HEK293T (cell line): Measurements from ENCODE around the gene CBL.

ENCODE experiments used
- ARNT ChIP-seq: fragments of 450-650 bp; IDR thresholded peaks from 2 replicates; pipeline ENCODE4 v1.6.1; 2017; ENCODE audit warnings: mild to moderate bottlenecking
- ELF4 ChIP-seq: fragments of 450-650 bp; IDR thresholded peaks from 2 replicates; pipeline ENCODE4 v1.6.1; 2017; ENCODE audit warnings: antibody characterized with exemption
- FOXK2 ChIP-seq: fragments of 450-650 bp; IDR thresholded peaks from 2 replicates; pipeline ENCODE4 v1.6.1; 2016; ENCODE audit warnings: mild to moderate bottlenecking
- LEF1 ChIP-seq: fragments of 450-650 bp; IDR thresholded peaks from 2 replicates; pipeline ENCODE4 v1.6.1; 2017; ENCODE audit warnings: mild to moderate bottlenecking, borderline replicate concordance
- SP1 ChIP-seq: fragments of 450-650 bp; IDR thresholded peaks from 2 replicates; pipeline ENCODE4 v1.6.1; 2017
- ZNF384 ChIP-seq: fragments of 450-650 bp; IDR thresholded peaks from 2 replicates; pipeline ENCODE4 v1.6.1; 2016

DNA sequence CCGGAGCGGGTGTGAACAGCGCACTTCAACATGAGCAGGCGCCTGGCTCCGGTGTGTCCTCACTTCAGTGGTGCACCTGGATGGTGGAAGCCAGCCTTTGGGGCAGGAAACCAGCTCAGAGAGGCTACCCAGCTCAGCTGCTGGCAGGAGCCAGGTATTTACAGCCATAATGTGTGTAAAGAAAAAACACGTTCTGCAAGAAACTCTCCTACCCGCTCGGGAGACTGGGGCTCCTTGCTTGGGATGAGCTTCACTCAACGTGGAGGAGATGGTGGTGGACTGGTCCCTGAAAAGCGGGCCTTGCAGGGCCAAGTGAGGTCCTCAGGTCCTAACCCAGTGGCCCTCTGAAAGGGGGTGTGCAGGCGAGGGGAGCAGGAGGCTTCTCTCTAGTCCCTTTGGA, 103.3 kb downstream of the CBL start:
- TF ChIP-seq FOXK2 (no peak), ELF4 (no peak), SP1 (no peak), ARNT (no peak), ZNF384 (no peak), LEF1 (no peak)
